ENCODE data around the gene SNRK. TPM values are rescaled to one million over a fixed set of nuclear protein-coding genes. Genes with fewer than 3 reads are reported as not detected.

Gene SNRK
- total RNA-seq, 1 donor from 2014 or later = 30.3 TPM

DNA sequence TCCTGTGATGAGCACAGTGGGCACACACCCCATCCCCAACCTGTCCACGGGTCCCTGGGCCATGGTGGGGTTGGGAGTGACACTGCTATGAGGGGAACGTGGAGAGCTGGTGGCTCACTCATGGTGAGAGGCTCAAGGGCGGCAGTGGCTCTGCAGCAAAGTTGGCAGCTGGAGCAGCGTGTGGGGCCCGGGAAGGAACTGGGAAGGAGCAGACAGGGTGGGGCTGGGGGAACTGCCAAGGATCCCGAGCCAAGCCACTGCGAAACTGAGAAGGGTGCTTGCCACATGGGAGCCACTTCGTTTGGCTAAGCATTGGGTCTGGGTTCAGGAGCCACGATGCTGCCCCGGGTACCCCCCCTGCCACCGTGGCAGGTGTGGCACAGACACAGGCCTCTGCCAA lies 80.1 kb downstream of the SNRK start:
- Mint-ChIP-seq H3K27ac (no peak overlapping the region), H3K4me3 (no peak overlapping the region), H3K9me3 (no peaks in the 10 kb centered on the region), H3K27me3 (no peaks in the 10 kb centered on the region), H3K4me1 (no peaks in the 10 kb centered on the region), H3K36me3 (ENCODE audit: low read depth) (no peaks in the 10 kb centered on the region)
- DNase-seq = no peak
- intact Hi-C loops (cut with micrococcal nuclease) = no loop called here

DNA sequence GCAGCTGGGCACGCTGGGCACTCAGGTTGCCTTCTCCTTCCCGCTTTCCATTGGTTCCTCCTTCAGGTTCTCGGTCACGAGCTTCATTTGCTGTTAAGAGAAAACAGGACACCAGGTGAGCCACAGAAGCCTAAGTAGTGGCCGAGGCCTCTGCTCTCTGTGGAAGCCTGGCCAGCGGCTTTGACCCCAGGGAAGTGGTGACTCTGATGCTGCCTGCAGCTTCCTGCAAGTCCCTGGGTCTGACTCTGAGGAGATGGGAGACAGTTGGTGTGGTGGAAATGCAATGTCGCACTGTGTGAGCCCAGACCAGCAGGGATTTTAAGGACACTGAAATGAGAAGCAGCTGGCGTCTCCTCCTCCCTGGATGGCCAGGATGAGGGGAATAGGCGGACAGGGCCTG lies 80.5 kb downstream of the SNRK start:
- Mint-ChIP-seq H3K36me3 (ENCODE audit: low read depth) (no peaks in the 10 kb centered on the region), H3K9me3 (no peaks in the 10 kb centered on the region)
- DNase-seq = no peak

DNA sequence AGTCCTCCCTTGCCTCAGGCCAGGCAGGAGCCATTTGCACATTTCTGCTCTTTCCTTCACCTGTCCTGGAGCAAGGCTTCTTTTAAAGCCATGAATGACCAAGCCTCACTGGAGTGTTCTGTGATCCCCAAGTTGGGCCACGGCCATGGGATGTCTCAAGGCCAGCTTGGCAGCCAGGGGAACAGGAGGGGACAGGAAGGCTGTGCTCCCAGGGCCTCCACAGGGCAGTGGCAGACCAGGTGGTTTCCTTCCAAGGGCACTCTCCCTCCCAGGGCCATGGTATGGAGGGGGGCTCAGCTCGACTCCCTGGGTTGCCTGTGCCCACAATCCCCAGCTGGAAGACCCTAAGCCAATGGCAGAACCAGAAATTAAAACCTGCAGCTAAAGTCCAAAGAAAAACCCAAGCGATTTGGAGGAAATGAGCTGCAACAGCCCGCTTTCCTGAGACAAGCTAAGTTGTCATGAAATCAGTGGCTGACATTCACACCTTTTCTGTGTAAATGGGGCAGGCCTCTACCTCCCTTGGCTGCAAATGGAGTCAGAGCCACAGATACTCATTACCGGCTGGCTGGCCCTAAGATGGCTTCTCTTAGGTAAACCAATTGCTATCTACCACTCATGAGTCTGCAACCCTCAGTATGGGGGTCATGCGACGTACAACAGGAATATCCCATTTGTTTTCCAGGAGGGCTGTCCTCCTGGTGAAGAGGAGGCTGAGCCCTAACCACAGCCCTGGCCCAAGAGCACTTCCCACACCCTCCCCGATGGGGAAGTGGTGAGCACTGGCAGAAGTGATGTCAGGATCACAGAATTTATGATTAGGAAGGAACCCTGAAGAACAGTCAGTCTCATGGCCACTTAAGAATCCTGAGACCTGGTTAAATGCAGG lies 83.3 kb downstream of the SNRK start:
- Mint-ChIP-seq H3K36me3 (ENCODE audit: low read depth) (no peaks in the 10 kb centered on the region), H3K4me3 (no peak overlapping the region), H3K27ac (no peak overlapping the region), H3K27me3 (no peaks in the 10 kb centered on the region), H3K4me1 (no peaks in the 10 kb centered on the region), H3K9me3 (no peaks in the 10 kb centered on the region)
- no peak for DNase-seq
- intact Hi-C loops (cut with micrococcal nuclease) = no loop called here

More for the DNA sequence above, 80.5 kb downstream of the SNRK start:
- Mint-ChIP-seq H3K4me1 (no peaks in the 10 kb centered on the region), H3K27ac (no peak overlapping the region), H3K27me3 (no peaks in the 10 kb centered on the region), H3K4me3 (no peak overlapping the region)
- intact Hi-C loops (cut with micrococcal nuclease) = no loop called here

DNA sequence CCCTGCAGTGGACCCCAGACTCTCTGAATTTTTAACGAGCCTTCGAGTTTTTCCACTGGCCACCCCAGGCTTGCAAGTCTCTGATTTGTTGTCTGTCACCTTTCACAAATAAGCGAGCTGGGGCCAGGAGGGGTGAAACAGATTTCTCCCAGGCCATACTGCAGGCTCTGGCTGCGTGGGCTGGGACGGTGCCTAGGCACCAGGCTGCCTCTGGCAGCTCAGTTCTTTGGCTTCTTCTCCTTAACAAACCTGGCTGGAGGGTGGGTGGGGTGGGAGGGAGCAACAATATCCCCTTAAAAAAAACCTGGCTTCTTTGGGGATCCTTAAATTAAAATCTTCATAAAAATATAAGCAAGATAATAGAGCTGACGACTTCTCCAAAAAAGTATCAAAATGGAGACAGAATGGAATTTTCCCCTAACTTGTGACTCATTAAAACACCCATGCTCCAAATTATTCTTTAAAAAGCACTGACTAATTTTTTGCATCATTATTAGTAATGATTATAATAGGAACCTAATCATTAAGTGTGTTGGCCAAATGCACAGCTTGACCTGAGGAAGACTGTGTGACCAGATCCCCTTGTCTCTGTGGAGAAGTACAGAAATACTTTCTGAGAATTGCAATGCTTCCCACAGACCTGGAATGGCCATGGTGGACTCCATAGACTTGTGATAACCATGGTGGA lies 84.1 kb downstream of the SNRK start:
- Mint-ChIP-seq H3K27me3 (no peaks in the 10 kb centered on the region), H3K9me3 (no peaks in the 10 kb centered on the region), H3K4me1 (no peaks in the 10 kb centered on the region), H3K27ac (no peak overlapping the region), H3K36me3 (ENCODE audit: low read depth) (no peaks in the 10 kb centered on the region), H3K4me3 (no peak overlapping the region)
- DNase-seq = no peak
- intact Hi-C loops (cut with micrococcal nuclease) = no loop called here

DNA sequence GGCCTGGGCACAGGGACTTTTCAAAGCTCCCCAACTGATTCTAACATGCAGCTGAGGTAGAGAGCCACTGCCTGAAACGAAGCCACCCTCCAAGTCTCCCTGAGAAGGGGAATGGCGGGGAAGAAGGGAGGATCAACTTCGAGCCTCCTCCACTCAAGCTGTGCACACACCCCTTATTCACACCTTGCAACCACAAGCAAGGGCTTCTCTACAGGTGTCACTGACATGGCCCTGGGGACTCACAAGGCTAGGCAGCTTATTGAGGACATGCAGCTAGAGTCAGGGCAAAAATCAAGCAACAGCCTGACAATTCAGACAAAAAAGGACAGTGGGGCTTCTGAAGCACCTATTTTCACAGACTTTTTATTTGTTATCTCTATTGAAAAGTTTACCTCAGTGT lies 85.2 kb downstream of the SNRK start:
- intact Hi-C loops (cut with micrococcal nuclease) = no loop called here

DNA sequence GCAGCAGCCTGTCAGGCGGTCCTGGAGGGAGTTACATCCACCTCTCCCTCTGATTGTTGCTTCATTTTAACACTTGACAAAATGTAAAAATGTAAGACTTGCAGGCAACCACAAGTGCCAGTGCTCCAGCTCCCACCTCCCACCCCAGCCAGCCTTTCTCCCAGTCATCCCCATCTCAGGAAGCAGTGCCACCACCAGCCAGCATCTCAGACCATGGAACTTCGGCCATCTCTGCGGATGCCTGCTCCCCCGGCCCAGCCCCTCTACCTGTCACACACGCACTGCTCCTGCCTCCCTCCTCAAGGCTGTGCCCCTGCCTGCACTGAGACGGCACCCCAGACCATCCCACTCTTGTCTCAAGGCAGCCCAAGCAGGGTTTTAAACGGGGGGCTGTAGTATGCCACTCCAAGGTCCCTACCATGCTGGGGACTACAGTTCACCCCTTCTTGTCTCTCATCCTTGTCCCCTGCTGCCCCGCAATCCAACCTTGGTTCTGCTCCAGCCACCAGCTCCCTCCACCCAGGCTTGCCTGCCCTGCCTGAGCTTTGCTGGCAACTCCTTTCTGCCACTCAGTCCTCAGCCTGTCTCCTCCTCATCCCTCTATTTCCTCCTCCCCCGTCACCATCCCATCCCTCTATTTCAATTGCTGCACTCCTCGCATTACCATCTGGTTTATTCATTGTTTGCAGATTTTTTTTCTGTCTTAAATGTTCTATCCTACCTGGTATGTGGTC lies 85.8 kb downstream of the SNRK start:
- intact Hi-C loops (cut with micrococcal nuclease) = no loop called here
- Mint-ChIP-seq H3K36me3 (ENCODE audit: low read depth) (no peaks in the 10 kb centered on the region), H3K9me3 (no peaks in the 10 kb centered on the region)

More for the DNA sequence above, 85.2 kb downstream of the SNRK start:
- no peak overlapping the region for H3K4me3 Mint-ChIP-seq
- no peaks in the 10 kb centered on the region for H3K27me3 Mint-ChIP-seq
- H3K36me3 Mint-ChIP-seq (ENCODE audit: low read depth) = no peaks in the 10 kb centered on the region
- H3K9me3 Mint-ChIP-seq = no peaks in the 10 kb centered on the region
- DNase-seq = no peak
- H3K27ac Mint-ChIP-seq = no peak overlapping the region
- H3K4me1 Mint-ChIP-seq = no peaks in the 10 kb centered on the region

DNA sequence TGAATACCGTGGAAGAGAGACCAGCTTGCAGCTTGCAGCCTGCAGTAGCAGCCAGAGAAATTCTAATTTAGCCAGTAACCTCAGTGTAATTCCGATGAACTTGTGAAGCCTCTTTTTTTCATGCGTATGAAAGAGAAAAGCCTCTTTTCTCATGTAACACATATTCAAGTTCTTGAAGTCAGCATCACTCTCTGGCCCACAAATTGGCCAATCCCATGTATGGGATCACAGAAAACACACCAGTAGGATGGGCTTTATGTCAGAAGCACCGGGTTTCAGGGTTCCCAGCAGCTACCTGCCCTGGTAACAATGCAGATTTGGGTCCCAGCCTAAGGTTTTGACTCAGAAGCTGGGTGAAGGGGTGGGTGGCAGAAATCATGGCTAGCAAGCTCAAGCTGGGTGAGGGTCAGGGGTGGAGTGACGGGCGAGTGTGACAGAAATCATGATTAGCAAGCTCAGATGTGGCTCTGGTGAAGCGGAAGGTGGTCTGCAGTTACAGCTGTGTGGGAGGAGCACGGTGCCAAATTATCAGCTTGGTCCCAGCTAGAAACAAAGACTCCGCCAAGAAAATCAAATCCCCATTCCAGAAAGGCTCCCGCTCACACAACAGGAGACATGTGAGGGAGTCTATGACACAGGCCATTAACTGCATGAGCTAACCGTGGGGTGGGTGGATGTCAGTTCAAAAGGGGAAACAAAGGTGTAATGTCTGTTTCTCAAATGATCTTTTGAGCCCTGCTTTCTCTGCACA lies 86.6 kb downstream of the SNRK start:
- Mint-ChIP-seq H3K27me3 (no peaks in the 10 kb centered on the region), H3K9me3 (no peaks in the 10 kb centered on the region), H3K4me1 (peaks cover 3% of the 10 kb centered on the region), H3K4me3 (no peak overlapping the region), H3K27ac (no peak overlapping the region), H3K36me3 (ENCODE audit: low read depth) (no peaks in the 10 kb centered on the region)
- intact Hi-C loops (cut with micrococcal nuclease) = no loop called here
- no peak for DNase-seq

More for the DNA sequence above, 85.8 kb downstream of the SNRK start:
- no peaks in the 10 kb centered on the region for H3K27me3 Mint-ChIP-seq
- no peak overlapping the region for H3K27ac Mint-ChIP-seq
- H3K4me1 Mint-ChIP-seq = no peaks in the 10 kb centered on the region
- no peak for DNase-seq
- H3K4me3 Mint-ChIP-seq = no peak overlapping the region

DNA sequence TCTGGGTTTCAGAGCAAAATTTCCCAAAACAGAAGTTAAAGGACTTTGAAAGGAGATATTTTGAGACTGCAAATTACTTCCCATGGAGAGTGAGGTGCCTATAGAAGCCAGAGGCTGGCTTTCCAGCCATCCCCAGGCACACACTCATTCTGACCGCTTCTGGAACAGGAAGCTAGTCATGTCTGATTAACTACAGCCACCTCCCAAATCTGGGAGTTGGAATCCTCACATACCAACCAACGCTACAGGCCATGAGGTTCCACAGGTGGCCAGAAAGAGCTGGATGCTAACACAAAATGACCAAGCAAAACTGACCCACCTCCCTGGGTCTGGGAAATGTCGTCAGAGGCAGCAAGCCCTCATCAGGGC lies 87.2 kb downstream of the SNRK start:
- Mint-ChIP-seq H3K4me1 (peaks cover 7% of the 10 kb centered on the region), H3K4me3 (no peak overlapping the region), H3K27me3 (no peaks in the 10 kb centered on the region), H3K9me3 (no peaks in the 10 kb centered on the region), H3K36me3 (ENCODE audit: low read depth) (no peaks in the 10 kb centered on the region), H3K27ac (no peak overlapping the region)
- DNase-seq = no peak
- intact Hi-C loops (cut with micrococcal nuclease) = no loop called here

DNA sequence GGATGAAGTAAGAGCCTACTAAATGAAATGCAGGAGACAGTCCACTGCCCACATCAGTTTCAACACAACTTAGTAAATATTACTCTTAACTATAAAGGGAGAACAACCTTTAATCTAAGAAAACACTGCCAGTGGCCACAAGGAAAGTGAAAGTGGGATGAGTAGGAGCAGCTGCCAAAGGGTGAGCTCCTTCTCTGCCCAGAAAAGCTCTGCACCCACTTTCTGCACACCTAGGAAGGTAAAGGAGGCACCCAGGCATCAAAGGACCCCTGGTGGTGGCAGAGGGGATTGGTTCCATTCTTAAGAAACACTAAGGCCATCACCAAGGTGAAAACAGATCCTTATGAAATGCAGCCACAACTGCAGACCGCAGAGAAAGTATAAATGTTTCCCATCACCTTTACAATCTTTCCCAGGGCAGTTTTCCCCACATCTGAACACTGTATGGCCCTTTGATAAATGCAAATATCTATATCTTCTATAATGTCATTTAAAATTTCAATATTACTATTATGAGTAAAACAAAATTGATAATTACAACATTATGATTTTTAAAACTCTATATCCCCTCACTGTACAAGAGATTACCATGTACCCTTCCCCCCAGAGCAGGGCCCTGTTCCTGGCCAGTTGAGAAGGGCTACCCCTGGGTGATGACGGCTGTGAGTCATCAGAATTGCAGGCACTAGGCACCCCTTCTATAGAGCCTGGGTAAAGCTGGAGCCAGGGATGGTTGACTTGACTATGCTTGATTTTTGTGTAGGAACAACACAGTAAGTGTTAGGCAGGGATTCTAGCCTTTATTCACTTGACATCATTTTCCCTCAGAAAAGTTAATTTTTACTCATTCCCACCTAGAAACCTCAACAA lies 92.0 kb downstream of the SNRK start:
- Mint-ChIP-seq H3K36me3 (ENCODE audit: low read depth) (no peaks in the 10 kb centered on the region), H3K27me3 (peaks cover 2% of the 10 kb centered on the region), H3K4me1 (peaks cover 8% of the 10 kb centered on the region), H3K9me3 (peaks cover 3% of the 10 kb centered on the region), H3K27ac (no peak overlapping the region), H3K4me3 (no peak overlapping the region)
- peak; percentile 91 for DNase-seq
- intact Hi-C loops (cut with micrococcal nuclease) = loop anchor here (1.0 to 5.0 kb wide), 3 partner anchors 124 to 216 kb away; no protein-coding TSS in a partner anchor

DNA sequence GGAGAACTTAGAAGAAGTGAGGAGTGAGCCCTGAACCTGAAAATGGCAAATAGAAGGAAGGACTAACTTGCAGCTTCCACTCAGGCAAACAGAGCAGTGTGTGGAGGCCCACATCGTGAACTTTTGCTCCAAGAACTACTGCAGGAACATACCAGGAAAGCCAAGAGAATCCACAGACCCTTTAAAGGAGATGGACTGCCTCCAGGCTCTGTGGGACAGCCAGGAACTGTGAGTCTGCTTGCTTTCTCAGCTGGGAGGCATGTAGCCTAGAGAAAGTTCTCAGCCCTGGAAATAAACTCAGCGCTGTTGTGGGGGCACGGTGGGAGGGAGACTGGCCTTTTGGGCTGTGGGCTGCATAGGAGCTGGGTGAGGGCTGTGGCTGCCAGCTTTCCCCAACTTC lies 93.0 kb downstream of the SNRK start:
- Mint-ChIP-seq H3K36me3 (ENCODE audit: low read depth) (no peaks in the 10 kb centered on the region), H3K4me1 (peaks cover 9% of the 10 kb centered on the region), H3K4me3 (no peak overlapping the region), H3K27me3 (peaks cover 3% of the 10 kb centered on the region), H3K27ac (no peak overlapping the region), H3K9me3 (peaks cover 3% of the 10 kb centered on the region)
- DNase-seq = no peak
- intact Hi-C loops (cut with micrococcal nuclease) = loop anchor here (2.0 to 5.0 kb wide), 2 partner anchors 123 to 157 kb away; no protein-coding TSS in a partner anchor

DNA sequence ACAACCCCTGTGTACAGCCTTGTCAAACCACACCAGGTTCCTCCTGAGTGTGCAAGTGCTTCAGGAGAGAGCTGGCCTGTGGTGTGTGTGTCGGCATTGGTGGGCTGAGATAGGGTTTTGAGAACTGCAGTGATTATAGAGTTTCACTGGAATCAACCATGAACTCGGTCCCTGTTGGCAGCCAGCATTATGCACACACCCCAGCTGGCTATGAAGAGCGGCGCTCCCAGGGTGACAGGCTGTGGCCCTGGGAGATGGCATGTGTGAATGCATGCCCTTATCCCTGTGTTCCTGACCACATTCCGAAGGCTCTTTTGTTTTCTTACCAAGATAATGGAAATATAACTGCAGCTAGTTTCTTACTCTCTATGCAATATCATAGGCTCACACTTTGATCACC lies 101.8 kb downstream of the SNRK start:
- peaks cover 44% of the 10 kb centered on the region for H3K4me1 Mint-ChIP-seq
- H3K27me3 Mint-ChIP-seq = peaks cover 4% of the 10 kb centered on the region
- peaks cover 3% of the 10 kb centered on the region for H3K36me3 Mint-ChIP-seq (ENCODE audit: low read depth)
- peak overlapping the region; percentile 34 for H3K27ac Mint-ChIP-seq
- intact Hi-C loops (cut with micrococcal nuclease) = loop anchor here (2.0 to 5.0 kb wide), 2 partner anchors 117 to 234 kb away; partner anchors contain the start of gene ANO10
- no peak overlapping the region for H3K4me3 Mint-ChIP-seq
- no peak for DNase-seq
- H3K9me3 Mint-ChIP-seq = peaks cover 13% of the 10 kb centered on the region

DNA sequence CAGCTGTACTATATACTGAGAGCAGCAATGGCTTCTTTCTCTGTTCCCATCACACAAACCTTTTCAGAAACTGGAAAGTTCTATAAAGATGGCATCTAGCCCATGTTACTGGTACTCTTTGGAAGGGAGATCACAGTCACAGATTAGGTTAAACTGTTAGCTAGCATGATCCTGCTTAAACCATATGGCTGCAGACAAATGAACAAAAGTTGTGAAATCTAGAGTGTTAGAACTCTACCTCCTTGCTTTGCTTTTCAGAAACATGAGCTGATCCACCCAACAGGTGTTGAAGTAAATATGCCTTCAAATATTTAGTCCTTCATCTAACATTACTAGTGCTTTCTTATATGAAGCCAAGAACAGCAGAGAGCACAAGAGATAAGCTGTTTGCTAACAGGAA lies 102.6 kb downstream of the SNRK start:
- H3K36me3 Mint-ChIP-seq (ENCODE audit: low read depth) = peaks cover 5% of the 10 kb centered on the region
- H3K27me3 Mint-ChIP-seq = peaks cover 4% of the 10 kb centered on the region
- peaks cover 18% of the 10 kb centered on the region for H3K9me3 Mint-ChIP-seq
- DNase-seq = no peak
- H3K4me3 Mint-ChIP-seq = peak overlapping the region; percentile 26
- H3K4me1 Mint-ChIP-seq = peaks cover 44% of the 10 kb centered on the region
- intact Hi-C loops (cut with micrococcal nuclease) = loop anchor here (1.0 to 5.0 kb wide), 4 partner anchors 42 to 233 kb away; partner anchors contain the start of gene ANO10
- H3K27ac Mint-ChIP-seq = peak overlapping the region; percentile 88
